Measurements from ENCODE around the gene SYT5. TPM values are rescaled to one million over a fixed set of nuclear protein-coding genes. Genes with fewer than 3 reads are reported as not detected.

Gene SYT5
- total and polyA plus RNA-seq, 2 of the 13 experiments (the other 11 are each of a cell fraction or from before 2014, with no cell fraction given), result not detected

- TF ChIP-seq ZNF574 (CRISPR knock-in tag; IDR thresholded peaks at IDR 0.05), result peak; percentile 56; the same call in 1 of the 2 replicates
- TF ChIP-seq EP300 (IDR thresholded peaks at IDR 0.05; ENCODE audit: low read depth in 2 of 2, low read length in 2 of 2), result peak in 1 of 2 experiments; percentile 58; a peak in 1 of 4 replicates
- no peak for TF ChIP-seq EP300 (CRISPR knock-in tag; IDR thresholded peaks at IDR 0.05; ENCODE audit: borderline replicate concordance)
- no peak for TF ChIP-seq LCORL (IDR thresholded peaks at IDR 0.05)
- peak; percentile 87 for TF ChIP-seq LCORL (CRISPR knock-in tag; IDR thresholded peaks at IDR 0.05)
- no peak for TF ChIP-seq ZFAT (CRISPR knock-in tag; conservative IDR thresholded peaks at IDR 0.05)
- TF ChIP-seq, protein P1, sequence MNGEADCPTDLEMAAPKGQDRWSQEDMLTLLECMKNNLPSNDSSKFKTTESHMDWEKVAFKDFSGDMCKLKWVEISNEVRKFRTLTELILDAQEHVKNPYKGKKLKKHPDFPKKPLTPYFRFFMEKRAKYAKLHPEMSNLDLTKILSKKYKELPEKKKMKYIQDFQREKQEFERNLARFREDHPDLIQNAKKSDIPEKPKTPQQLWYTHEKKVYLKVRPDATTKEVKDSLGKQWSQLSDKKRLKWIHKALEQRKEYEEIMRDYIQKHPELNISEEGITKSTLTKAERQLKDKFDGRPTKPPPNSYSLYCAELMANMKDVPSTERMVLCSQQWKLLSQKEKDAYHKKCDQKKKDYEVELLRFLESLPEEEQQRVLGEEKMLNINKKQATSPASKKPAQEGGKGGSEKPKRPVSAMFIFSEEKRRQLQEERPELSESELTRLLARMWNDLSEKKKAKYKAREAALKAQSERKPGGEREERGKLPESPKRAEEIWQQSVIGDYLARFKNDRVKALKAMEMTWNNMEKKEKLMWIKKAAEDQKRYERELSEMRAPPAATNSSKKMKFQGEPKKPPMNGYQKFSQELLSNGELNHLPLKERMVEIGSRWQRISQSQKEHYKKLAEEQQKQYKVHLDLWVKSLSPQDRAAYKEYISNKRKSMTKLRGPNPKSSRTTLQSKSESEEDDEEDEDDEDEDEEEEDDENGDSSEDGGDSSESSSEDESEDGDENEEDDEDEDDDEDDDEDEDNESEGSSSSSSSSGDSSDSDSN (CRISPR knock-in tag; IDR thresholded peaks at IDR 0.05), result no peak
- TF ChIP-seq ZBTB44 (CRISPR knock-in tag; IDR thresholded peaks at IDR 0.05), result no peak
- no peak for TF ChIP-seq SOX13 (IDR thresholded peaks at IDR 0.05)
- TF ChIP-seq SOX13 (CRISPR knock-in tag; conservative IDR thresholded peaks at IDR 0.05 in 1 of 2, IDR thresholded peaks at IDR 0.05 in 1 of 2), result 0 out of 4 replicates have a peak, but pooled peaks of 1 of the 2 experiments have one; percentile 39
- TF ChIP-seq HOXA3 (CRISPR knock-in tag; IDR thresholded peaks at IDR 0.05), result peak; percentile 40; the same call in 1 of the 2 replicates
- no peak for TF ChIP-seq ZNF33B (CRISPR knock-in tag; IDR thresholded peaks at IDR 0.05)
- TF ChIP-seq, protein P2, sequence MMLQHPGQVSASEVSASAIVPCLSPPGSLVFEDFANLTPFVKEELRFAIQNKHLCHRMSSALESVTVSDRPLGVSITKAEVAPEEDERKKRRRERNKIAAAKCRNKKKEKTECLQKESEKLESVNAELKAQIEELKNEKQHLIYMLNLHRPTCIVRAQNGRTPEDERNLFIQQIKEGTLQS (CRISPR knock-in tag; IDR thresholded peaks at IDR 0.05), result 0 out of 2 replicates have a peak, but pooled peaks have one; percentile 22
- no peak for TF ChIP-seq ZNF549 (CRISPR knock-in tag; IDR thresholded peaks at IDR 0.05)
- no peak for TF ChIP-seq PTBP1 (IDR thresholded peaks at IDR 0.05; ENCODE audit: low read depth, low read length, poor library complexity, severe bottlenecking)
- TF ChIP-seq ZNF510 (CRISPR knock-in tag; IDR thresholded peaks at IDR 0.05; ENCODE audit: low read depth), result 0 out of 2 replicates have a peak, but pooled peaks have one; percentile 47
- 0 out of 2 replicates have a peak, but pooled peaks have one; percentile 13 for TF ChIP-seq NFYC (CRISPR knock-in tag; IDR thresholded peaks at IDR 0.05)
- no peak for TF ChIP-seq MATR3 (CRISPR knock-in tag; IDR thresholded peaks at IDR 0.05)
- 0 out of 2 replicates have a peak, but pooled peaks have one; percentile 49 for TF ChIP-seq ZNF776 (CRISPR knock-in tag; IDR thresholded peaks at IDR 0.05)
- 0 out of 2 replicates have a peak, but pooled peaks have one; percentile 35 for TF ChIP-seq MAZ (IDR thresholded peaks at IDR 0.05; ENCODE audit: borderline replicate concordance, low read depth, low read length)
- TF ChIP-seq MAZ (CRISPR knock-in tag; IDR thresholded peaks at IDR 0.05; ENCODE audit: low read depth), result peak; percentile 51; the same call in 1 of the 2 replicates
- TF ChIP-seq, protein P3, sequence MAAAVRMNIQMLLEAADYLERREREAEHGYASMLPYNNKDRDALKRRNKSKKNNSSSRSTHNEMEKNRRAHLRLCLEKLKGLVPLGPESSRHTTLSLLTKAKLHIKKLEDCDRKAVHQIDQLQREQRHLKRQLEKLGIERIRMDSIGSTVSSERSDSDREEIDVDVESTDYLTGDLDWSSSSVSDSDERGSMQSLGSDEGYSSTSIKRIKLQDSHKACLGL (CRISPR knock-in tag; IDR thresholded peaks at IDR 0.05), result 0 out of 2 replicates have a peak, but pooled peaks have one; percentile 11
- TF ChIP-seq IRF2 (CRISPR knock-in tag; IDR thresholded peaks at IDR 0.05), result peak; percentile 28; the same call in 1 of the 2 replicates
Observed at GRCh38 chr19:55228403-55229031, 48.4 kb upstream of the SYT5 start, which contains the start of gene TMEM86B (continued).
